GM18508 (cell line): Measurements from ENCODE around the gene JAKMIP1.

Source experiments
- ATAC-seq: cut with Tn5 transposase; IDR thresholded peaks from one replicate; pipeline ENCODE4 v1.9.1; 2021; ENCODE audit warnings: moderate number of reproducible peaks; ENCODE audit not compliant: insufficient read depth, unreplicated experiment

The JAKMIP1 gene

GRCh38 chr4:5982156-5982973 lies 218.0 kb downstream of the JAKMIP1 start:
- no peak for ATAC-seq

- no peak for ATAC-seq
Observed at GRCh38 chr4:5980436-5981155, 219.8 kb downstream of the JAKMIP1 start.

GRCh38 chr4:5979981-5980380 lies 220.4 kb downstream of the JAKMIP1 start:
- no peak for ATAC-seq

GRCh38 chr4:5976921-5977320 lies 223.4 kb downstream of the JAKMIP1 start:
- ATAC-seq = no peak

GRCh38 chr4:5976431-5976830 lies 223.9 kb downstream of the JAKMIP1 start:
- no peak for ATAC-seq
